ENCODE results near the gene LGR5. TPM values are rescaled to one million over a fixed set of nuclear protein-coding genes. Genes with fewer than 3 reads are reported as not detected.

Gene LGR5
- total and polyA plus RNA-seq, 2 donors (not counting 1 experiment from before 2014, with no cell fraction given) = not detected

- H3K36me3 ChIP-seq (ENCODE audit: control insufficient read depth, insufficient read depth, low read length) = no peaks in the 10 kb centered on the region
- no peak overlapping the region for H3K9ac ChIP-seq (ENCODE audit: insufficient read depth, low read length)
- no peak for DNase-seq (ENCODE audit: low read depth in 2 of 2)
- H3K27me3 ChIP-seq (ENCODE audit: control insufficient read depth, insufficient read depth, low read length) = no peaks in the 10 kb centered on the region
- H4K20me1 ChIP-seq (ENCODE audit: control insufficient read depth, extremely low read depth, insufficient read depth, low read length) = no peaks in the 10 kb centered on the region
- no peaks in the 10 kb centered on the region for H3K79me2 ChIP-seq (ENCODE audit: control insufficient read depth, insufficient read depth, low read length)
- H2AFZ ChIP-seq (ENCODE audit: low read length) = no peak overlapping the region
- no peak overlapping the region for H3K4me3 ChIP-seq (replicated peaks in 1 of 4; ENCODE audit: control extremely low read depth in 1 of 4, insufficient read depth in 1 of 4, low read depth in 3 of 4, low read length in 4 of 4)
- TF ChIP-seq EZH2 (IDR thresholded peaks at IDR 0.05; ENCODE audit: low read length, missing control alignments) (no peak), CTCF (conservative IDR thresholded peaks at IDR 0.05 in 1 of 2, IDR thresholded peaks at IDR 0.05 in 1 of 2; ENCODE audit: low read depth in 1 of 2, low read length in 2 of 2) (no peak)
- no peaks in the 10 kb centered on the region for H3K9me3 ChIP-seq (ENCODE audit: control insufficient read depth, insufficient read depth, low read depth, low read length)
- H3K27ac ChIP-seq (ENCODE audit: insufficient read depth, low read length) = no peak overlapping the region
- no peak overlapping the region for H3K4me2 ChIP-seq (ENCODE audit: extremely low read depth, insufficient read depth, low read length)
- no peaks in the 10 kb centered on the region for H3K4me1 ChIP-seq (ENCODE audit: control insufficient read depth, extremely low read depth, insufficient read depth, low read length)
These were observed 39.1 kb upstream of the LGR5 start for GRCh38 chr12:71400481-71400880.

DNA sequence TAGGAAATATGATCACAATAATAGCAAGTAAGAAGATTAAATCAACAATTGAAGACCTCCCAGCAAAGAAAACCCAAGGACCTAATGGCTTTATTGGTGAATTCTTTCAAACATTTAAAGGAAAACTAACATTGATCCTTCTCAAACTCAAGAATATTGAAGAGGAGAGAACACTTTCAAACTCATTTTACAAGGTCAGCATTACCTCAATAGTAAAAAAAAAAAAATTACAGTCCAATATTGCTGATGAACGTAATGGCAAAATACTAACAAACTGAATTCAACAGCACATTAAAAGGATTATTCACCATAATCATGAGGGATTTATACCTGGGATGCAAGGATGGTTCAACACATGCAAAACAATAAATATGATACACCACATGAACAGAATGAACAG lies 33.7 kb upstream of the LGR5 start:
- no peaks in the 10 kb centered on the region for H4K20me1 ChIP-seq (ENCODE audit: control insufficient read depth, extremely low read depth, insufficient read depth, low read length)
- H2AFZ ChIP-seq (ENCODE audit: low read length) = no peak overlapping the region
- H3K4me3 ChIP-seq (replicated peaks in 1 of 4; ENCODE audit: control extremely low read depth in 1 of 4, insufficient read depth in 1 of 4, low read depth in 3 of 4, low read length in 4 of 4) = no peak overlapping the region
- no peaks in the 10 kb centered on the region for H3K36me3 ChIP-seq (ENCODE audit: control insufficient read depth, insufficient read depth, low read length)
- no peaks in the 10 kb centered on the region for H3K4me1 ChIP-seq (ENCODE audit: control insufficient read depth, extremely low read depth, insufficient read depth, low read length)
- H3K27me3 ChIP-seq (ENCODE audit: control insufficient read depth, insufficient read depth, low read length) = peaks cover 3% of the 10 kb centered on the region
- no peak overlapping the region for H3K4me2 ChIP-seq (ENCODE audit: extremely low read depth, insufficient read depth, low read length)
- DNase-seq (ENCODE audit: low read depth in 2 of 2) = no peak
- no peak overlapping the region for H3K9ac ChIP-seq (ENCODE audit: insufficient read depth, low read length)
- TF ChIP-seq CTCF (conservative IDR thresholded peaks at IDR 0.05 in 1 of 2, IDR thresholded peaks at IDR 0.05 in 1 of 2; ENCODE audit: low read depth in 1 of 2, low read length in 2 of 2) (no peak), EZH2 (IDR thresholded peaks at IDR 0.05; ENCODE audit: low read length, missing control alignments) (no peak)
- no peaks in the 10 kb centered on the region for H3K79me2 ChIP-seq (ENCODE audit: control insufficient read depth, insufficient read depth, low read length)
- H3K27ac ChIP-seq (ENCODE audit: insufficient read depth, low read length) = no peak overlapping the region
- H3K9me3 ChIP-seq (ENCODE audit: control insufficient read depth, insufficient read depth, low read depth, low read length) = no peaks in the 10 kb centered on the region

DNA sequence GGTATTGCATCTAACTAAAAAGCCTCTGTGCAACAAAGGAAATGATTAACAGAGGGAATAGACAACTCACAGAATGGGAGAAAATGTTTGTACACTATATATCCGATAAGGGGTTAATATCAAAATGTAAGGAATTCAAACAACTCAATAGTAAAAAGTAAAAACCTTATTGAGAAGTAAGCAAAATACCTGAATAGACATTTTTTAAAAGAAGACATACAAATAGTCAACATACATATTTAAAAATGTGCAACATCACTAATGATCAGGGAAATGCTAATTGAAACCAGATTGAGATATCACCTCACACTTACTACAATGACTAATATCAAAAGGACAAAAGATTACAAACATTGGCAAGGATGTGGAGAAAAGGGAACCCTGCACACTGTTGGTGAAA lies 31.9 kb upstream of the LGR5 start:
- no peaks in the 10 kb centered on the region for H3K9me3 ChIP-seq (ENCODE audit: control insufficient read depth, insufficient read depth, low read depth, low read length)
- H2AFZ ChIP-seq (ENCODE audit: low read length) = no peak overlapping the region
- TF ChIP-seq CTCF (conservative IDR thresholded peaks at IDR 0.05 in 1 of 2, IDR thresholded peaks at IDR 0.05 in 1 of 2; ENCODE audit: low read depth in 1 of 2, low read length in 2 of 2) = no peak
- no peaks in the 10 kb centered on the region for H3K4me1 ChIP-seq (ENCODE audit: control insufficient read depth, extremely low read depth, insufficient read depth, low read length)
- no peak overlapping the region for H3K4me3 ChIP-seq (replicated peaks in 1 of 4; ENCODE audit: control extremely low read depth in 1 of 4, insufficient read depth in 1 of 4, low read depth in 3 of 4, low read length in 4 of 4)
- H3K4me2 ChIP-seq (ENCODE audit: extremely low read depth, insufficient read depth, low read length) = no peak overlapping the region
- peaks cover 3% of the 10 kb centered on the region for H3K27me3 ChIP-seq (ENCODE audit: control insufficient read depth, insufficient read depth, low read length)
- DNase-seq (ENCODE audit: low read depth in 2 of 2) = no peak
- H4K20me1 ChIP-seq (ENCODE audit: control insufficient read depth, extremely low read depth, insufficient read depth, low read length) = no peaks in the 10 kb centered on the region
- H3K79me2 ChIP-seq (ENCODE audit: control insufficient read depth, insufficient read depth, low read length) = no peaks in the 10 kb centered on the region
- no peak overlapping the region for H3K9ac ChIP-seq (ENCODE audit: insufficient read depth, low read length)
- no peaks in the 10 kb centered on the region for H3K36me3 ChIP-seq (ENCODE audit: control insufficient read depth, insufficient read depth, low read length)
- no peak overlapping the region for H3K27ac ChIP-seq (ENCODE audit: insufficient read depth, low read length)
